ENCODE measurements around the gene CHCHD10.

DNA sequence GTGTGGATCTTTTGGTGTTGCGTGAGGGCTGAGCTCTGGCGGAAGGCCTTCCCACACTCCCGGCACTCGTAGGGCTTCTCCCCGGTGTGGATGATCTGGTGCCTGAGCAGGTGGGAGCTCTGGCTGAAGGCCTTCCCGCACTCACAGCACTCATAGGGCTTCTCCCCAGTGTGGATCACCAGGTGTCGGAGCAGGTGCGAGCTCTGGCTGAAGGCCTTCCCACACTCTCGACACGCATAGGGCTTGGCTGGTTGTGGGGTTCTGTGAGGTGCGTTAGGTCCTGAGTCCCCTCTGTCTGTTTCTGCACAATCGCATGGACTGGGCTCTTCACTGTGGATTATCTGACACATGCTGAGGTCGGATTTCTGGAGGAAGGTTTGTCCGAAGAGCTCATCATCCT lies 23.3 kb downstream of the CHCHD10 start:
- TF ChIP-seq, protein P1, sequence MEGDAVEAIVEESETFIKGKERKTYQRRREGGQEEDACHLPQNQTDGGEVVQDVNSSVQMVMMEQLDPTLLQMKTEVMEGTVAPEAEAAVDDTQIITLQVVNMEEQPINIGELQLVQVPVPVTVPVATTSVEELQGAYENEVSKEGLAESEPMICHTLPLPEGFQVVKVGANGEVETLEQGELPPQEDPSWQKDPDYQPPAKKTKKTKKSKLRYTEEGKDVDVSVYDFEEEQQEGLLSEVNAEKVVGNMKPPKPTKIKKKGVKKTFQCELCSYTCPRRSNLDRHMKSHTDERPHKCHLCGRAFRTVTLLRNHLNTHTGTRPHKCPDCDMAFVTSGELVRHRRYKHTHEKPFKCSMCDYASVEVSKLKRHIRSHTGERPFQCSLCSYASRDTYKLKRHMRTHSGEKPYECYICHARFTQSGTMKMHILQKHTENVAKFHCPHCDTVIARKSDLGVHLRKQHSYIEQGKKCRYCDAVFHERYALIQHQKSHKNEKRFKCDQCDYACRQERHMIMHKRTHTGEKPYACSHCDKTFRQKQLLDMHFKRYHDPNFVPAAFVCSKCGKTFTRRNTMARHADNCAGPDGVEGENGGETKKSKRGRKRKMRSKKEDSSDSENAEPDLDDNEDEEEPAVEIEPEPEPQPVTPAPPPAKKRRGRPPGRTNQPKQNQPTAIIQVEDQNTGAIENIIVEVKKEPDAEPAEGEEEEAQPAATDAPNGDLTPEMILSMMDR (IDR thresholded peaks at IDR 0.05; ENCODE audit: low read depth, low read length, poor library complexity, severe bottlenecking) = no peak
- no peak for TF ChIP-seq EZH2phosphoT487 (IDR thresholded peaks at IDR 0.05; ENCODE audit: borderline replicate concordance, low read length)

All from DOHH2 (cell line).